GM06990 (cell line): ENCODE measurements around the gene CHST1.

Experiments
- DNase-seq: peaks from one replicate; pipeline ENCODE4 v3.0.0-alpha.2; 2011; ENCODE audit not compliant: insufficient read length; ENCODE audit errors: extremely low read depth
- H3K27me3 ChIP-seq: replicated peaks from 2 replicates; pipeline ENCODE4 v1.6.0; 2011; ENCODE audit warnings: low read length; ENCODE audit not compliant: control insufficient read depth, insufficient read depth
- H3K36me3 ChIP-seq: 2 replicates; pipeline ENCODE4 v1.5.1; 2011; ENCODE audit warnings: low read length; ENCODE audit not compliant: control insufficient read depth, insufficient read depth
- H3K4me3 ChIP-seq: replicated peaks from 2 replicates; pipeline ENCODE4 v1.5.1; 2011; ENCODE audit warnings: low read depth, mild to moderate bottlenecking, control low read depth, low read length
- TF ChIP-seq, protein P1 (sequence below): IDR thresholded peaks from 2 replicates; pipeline ENCODE4 v1.5.1; 2011; ENCODE audit warnings: low read length, control low read depth, mild to moderate bottlenecking, inconsistent platforms; ENCODE audit not compliant: insufficient read depth, poor library complexity, severe bottlenecking

Gene CHST1

DNA sequence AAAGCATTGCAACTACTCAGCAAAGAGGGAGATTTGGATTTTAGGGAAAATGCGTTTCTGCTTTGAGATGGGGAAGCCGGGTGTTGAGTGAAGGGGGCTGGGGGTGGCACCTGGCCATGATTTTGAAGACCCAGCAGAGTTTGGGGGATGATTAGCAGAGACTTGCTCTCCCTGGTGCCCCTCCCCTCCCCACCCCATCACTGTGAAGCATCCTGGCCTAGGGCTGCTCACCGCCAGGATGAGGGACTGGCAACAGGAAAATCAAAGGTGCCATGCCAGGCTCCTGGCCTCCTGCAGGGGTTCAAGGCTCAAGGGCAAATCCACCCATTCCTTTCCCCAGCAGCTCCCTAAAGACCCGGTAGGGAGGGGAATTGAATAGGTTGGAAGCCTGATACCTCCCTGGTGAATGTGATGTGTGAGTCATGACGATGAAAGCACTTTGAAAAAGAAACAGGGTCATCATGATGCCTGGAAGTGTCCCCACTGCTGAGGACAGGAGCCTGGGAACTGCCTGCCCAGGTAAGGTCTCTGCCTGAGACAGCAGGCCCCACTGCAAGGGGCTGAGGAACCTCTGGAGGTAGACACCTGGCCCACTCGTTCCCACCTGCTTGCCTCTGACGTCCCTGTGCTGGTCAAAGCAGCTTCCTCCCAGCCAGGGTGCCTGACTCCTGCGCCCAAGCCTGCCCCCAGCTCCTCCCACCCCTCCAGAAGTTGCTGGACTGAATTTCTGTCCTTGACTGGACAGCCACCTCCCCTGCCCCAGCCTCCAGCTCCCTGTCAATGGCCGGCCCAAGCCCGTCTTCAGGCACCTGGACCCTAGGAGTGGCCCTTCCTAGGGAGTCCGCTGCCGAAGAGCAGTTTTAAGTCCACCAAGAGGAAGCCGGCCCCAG is 1.7 kb downstream of the CHST1 start:
- Histone ChIP-seq H3K27me3 (peaks cover 18% of the 10 kb centered on the region), H3K36me3 (no peaks in the 10 kb centered on the region), H3K4me3 (no peak overlapping the region)
- TF ChIP-seq, protein P1, sequence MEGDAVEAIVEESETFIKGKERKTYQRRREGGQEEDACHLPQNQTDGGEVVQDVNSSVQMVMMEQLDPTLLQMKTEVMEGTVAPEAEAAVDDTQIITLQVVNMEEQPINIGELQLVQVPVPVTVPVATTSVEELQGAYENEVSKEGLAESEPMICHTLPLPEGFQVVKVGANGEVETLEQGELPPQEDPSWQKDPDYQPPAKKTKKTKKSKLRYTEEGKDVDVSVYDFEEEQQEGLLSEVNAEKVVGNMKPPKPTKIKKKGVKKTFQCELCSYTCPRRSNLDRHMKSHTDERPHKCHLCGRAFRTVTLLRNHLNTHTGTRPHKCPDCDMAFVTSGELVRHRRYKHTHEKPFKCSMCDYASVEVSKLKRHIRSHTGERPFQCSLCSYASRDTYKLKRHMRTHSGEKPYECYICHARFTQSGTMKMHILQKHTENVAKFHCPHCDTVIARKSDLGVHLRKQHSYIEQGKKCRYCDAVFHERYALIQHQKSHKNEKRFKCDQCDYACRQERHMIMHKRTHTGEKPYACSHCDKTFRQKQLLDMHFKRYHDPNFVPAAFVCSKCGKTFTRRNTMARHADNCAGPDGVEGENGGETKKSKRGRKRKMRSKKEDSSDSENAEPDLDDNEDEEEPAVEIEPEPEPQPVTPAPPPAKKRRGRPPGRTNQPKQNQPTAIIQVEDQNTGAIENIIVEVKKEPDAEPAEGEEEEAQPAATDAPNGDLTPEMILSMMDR = no peak
- no peak for DNase-seq

DNA sequence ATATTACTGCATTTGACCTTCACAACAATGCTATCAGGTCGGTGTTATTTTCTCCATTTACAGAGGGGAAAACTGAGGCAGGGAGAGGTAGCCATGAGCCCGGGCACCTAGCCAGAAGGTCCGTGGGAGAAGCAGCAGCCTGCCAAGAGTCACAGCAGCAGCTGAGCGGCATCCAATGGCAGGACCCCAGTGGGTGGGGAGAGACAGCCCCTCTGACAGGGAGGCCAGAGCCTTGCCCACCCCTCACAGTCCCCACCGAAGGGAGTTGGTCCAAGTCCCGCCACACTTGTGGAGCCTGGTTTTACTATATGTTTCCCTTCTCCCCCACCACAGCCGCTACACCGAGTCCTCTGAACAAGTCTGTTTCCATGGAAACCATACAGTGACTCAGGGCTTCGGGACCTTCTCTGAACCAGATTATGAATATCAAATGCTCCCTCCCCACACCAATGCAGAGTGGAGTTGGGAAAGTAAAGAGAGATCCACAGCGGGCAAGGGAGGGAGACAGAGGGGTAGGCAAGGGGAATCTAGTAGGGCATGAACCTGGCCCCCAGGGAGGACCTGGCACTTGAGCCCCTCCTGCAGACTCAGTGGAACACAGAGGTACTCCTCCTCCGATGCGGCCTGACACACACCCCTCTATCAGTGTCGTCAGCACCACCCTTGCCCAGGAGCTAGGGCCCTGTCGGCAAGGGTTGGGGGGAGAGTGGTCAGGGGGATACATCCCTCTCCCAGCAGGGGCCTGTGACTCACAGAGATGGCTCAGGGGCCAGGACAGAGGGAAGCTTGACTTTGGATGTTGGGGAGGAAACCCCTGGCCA is 2.5 kb downstream of the CHST1 start:
- TF ChIP-seq, protein P1 = no peak
- Histone ChIP-seq H3K4me3 (no peak overlapping the region), H3K36me3 (no peaks in the 10 kb centered on the region), H3K27me3 (peaks cover 18% of the 10 kb centered on the region)
- DNase-seq = no peak

DNA sequence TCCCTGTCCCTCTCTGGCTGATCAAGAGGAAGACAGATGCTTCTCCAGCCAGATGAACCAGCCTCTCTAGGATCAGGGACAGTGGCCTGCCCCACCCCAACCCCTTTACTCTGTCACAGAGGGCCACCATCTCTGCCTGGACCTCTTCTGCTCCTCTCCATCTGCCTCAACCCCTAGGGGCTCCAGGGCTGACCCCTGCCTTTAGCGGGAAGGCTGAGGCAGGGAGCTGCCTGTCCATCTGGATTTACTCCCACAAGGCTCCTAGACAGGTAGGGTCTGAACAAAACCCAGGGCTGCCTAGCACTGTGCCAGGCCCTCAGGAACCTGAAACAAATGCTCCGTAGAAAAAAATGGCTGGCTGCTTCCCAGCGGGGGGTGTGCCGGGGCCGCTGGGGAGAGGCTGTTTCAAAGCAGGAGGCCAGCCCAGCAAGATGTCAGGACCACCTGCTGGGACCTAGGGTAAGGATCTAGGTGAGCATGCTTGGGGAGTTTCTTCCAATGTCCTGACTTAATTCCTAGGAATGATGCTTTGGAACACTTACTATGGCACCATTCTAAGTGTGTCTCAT is 3.2 kb downstream of the CHST1 start:
- Histone ChIP-seq H3K36me3 (no peaks in the 10 kb centered on the region), H3K27me3 (peaks cover 18% of the 10 kb centered on the region), H3K4me3 (no peak overlapping the region)
- TF ChIP-seq, protein P1 = no peak
- DNase-seq = no peak

DNA sequence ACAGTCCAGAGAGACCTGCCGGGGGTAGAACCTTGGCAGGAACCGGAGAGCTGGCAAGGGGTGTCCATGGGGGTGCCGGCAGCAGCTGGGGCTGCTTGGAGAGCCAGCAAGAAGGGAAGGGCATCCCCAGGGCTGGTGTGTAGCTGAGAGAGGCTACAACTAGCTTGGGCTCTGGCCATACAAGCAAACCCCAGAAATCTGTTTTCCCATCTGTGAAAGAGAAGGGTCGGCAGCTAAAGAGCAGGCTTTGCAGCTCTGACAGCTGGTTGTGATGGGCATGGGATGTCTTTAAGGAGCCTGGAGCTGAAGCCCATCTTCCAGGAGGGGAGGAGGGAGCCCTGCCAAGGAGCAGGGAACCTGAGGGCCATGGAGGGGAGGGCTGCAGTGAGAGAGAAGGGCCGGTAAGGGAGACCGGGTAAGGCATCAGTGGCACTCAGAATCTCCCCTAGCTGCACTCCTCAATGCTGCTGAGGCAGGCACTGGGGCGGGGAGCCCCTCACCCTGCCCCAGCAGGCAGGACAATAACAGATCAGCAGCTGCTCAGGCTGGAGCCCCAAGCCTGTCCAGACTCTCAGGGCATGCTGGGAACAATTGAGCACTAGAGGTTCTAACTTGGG is 3.9 kb downstream of the CHST1 start:
- Histone ChIP-seq H3K4me3 (no peak overlapping the region), H3K36me3 (no peaks in the 10 kb centered on the region), H3K27me3 (peaks cover 18% of the 10 kb centered on the region)
- DNase-seq = no peak
- TF ChIP-seq, protein P1 = no peak

DNA sequence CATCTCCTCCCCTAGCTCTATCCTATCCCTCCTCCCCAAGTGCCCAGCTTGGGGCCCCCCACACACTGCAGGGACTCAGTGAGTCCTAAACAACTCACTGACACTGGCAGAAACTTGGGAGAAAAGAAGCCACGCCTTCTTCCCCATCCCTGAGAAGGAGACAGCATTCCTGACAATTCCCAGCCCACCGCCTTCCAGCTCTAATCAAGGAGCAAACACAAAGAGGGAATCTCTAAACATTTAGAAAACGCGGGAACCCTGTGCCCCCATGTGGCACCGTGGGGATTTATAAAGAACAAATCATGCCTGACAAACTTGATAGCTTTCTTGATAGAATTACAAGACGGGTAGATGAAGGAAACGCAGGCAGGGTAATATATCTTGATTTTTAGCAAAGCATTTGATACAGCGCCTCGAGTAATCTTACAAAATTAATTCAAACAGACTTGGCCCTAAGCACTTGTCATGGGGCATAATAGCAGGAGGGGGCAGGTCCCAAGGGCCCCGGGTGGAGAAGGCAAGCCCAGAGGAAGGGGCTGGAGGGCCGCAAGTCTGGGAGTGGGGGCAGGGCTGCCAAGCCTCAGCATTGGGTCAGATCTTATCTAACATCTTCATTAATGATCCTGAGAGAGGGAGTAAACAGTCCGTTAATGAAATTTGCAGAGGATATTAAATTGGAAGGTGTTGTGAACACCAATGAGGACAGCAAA is 4.5 kb downstream of the CHST1 start:
- TF ChIP-seq, protein P1 = no peak
- Histone ChIP-seq H3K4me3 (no peak overlapping the region), H3K27me3 (peaks cover 17% of the 10 kb centered on the region), H3K36me3 (no peaks in the 10 kb centered on the region)
- no peak for DNase-seq
